OCI-LY1 (cell line): Measurements from ENCODE around the gene TIAL1.

Source experiments
- EZH2 ChIP-seq: fragments of 200-600 bp; sonication (generic), shearing (Covaris generic); IDR thresholded peaks from 2 replicates; pipeline ENCODE4 v1.8.0; 2017; ENCODE audit warnings: borderline replicate concordance, mixed run types, mild to moderate bottlenecking, antibody characterized with exemption, low read length, moderate library complexity, mixed read lengths
- TF ChIP-seq, protein P1 (sequence below): fragments of 200-600 bp; sonication (generic), shearing (Covaris generic); IDR thresholded peaks from 2 replicates; pipeline ENCODE4 v1.5.1; 2017; ENCODE audit warnings: mild to moderate bottlenecking, antibody characterized with exemption, low read length, moderate library complexity, mixed read lengths

DNA sequence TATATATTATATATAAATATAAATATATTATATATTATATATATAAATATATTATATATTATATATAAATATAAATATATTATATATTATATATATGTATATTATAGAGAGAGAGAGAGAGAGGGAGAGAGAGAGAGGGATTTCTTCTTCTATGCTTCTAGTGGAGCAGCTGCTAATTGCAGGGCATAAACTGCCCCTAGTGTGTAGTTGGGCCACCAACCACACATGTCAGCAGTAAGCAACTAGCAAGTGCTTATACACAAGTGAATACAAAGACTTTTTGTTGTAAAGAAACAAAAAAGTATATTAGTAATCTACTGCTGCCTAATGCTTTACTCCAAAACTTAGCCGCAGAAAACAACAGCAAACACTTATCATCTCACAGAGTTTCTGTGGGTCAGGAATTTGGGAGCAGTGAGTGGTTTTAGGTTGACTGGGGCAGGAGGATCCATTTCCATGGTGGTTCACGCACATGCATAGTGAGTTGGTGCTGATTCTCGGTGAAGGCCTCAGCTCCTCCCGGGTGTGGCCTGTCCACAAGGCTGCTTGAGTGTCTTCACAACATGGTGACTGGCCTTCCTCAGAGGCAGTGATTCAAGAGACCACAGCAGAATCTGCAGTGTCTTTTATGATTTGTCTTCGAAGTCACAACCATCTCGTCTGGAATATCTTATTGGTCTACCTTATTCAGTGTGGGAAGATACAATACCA lies 29.0 kb upstream of the TIAL1 start:
- TF ChIP-seq, protein P1, sequence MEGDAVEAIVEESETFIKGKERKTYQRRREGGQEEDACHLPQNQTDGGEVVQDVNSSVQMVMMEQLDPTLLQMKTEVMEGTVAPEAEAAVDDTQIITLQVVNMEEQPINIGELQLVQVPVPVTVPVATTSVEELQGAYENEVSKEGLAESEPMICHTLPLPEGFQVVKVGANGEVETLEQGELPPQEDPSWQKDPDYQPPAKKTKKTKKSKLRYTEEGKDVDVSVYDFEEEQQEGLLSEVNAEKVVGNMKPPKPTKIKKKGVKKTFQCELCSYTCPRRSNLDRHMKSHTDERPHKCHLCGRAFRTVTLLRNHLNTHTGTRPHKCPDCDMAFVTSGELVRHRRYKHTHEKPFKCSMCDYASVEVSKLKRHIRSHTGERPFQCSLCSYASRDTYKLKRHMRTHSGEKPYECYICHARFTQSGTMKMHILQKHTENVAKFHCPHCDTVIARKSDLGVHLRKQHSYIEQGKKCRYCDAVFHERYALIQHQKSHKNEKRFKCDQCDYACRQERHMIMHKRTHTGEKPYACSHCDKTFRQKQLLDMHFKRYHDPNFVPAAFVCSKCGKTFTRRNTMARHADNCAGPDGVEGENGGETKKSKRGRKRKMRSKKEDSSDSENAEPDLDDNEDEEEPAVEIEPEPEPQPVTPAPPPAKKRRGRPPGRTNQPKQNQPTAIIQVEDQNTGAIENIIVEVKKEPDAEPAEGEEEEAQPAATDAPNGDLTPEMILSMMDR, result no peak
- no peak for TF ChIP-seq EZH2
